ENCODE results near the gene FBN1. TPM values are rescaled to one million over a fixed set of nuclear protein-coding genes. Genes with fewer than 3 reads are reported as not detected.
A peak's percentile ranks its signal among the peaks of the same experiment; 100 is the strongest.

The FBN1 gene
- total and polyA plus RNA-seq, 4 donors: 33.3 to 249 (median 120) TPM

- Histone ChIP-seq H3K4me1 (ENCODE audit: control insufficient read depth, insufficient read depth, low read length) (no peaks in the 10 kb centered on the region), H3K4me3 (ENCODE audit: low read depth, low read length) (no peak overlapping the region)
These were observed 31.5 kb downstream of the FBN1 start for GRCh38 chr15:48614051-48614450.

DNA sequence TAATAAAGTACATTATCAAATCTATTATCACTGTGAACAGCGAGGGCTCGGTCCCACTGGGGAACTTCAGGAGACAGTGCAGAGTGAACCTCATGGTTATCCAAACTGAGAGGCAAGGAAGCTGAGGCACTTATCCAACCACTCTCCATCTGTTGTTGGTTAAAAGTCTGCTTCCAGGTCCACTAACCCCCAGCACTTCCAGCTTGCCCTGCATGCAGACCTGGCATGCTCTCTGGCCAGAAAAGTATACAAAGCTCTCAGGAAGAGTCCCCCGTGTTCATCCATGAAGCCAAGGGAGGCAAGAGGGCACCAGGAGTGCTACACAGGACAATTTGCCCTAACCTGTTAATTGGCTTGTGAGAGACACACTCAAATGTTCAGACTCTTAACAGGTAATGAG, 36.0 kb downstream of the FBN1 start:
- Histone ChIP-seq H3K4me3 (ENCODE audit: low read depth, low read length) (no peak overlapping the region), H3K4me1 (ENCODE audit: control insufficient read depth, insufficient read depth, low read length) (no peaks in the 10 kb centered on the region), H3K36me3 (ENCODE audit: control insufficient read depth, insufficient read depth, low read length) (no peaks in the 10 kb centered on the region), H3K9me3 (ENCODE audit: control insufficient read depth, insufficient read depth, low read length) (no peaks in the 10 kb centered on the region), H3K27me3 (ENCODE audit: control insufficient read depth, insufficient read depth, low read length) (no peaks in the 10 kb centered on the region), H3K27ac (ENCODE audit: low read depth, low read length) (no peak overlapping the region)
- peak in 1 of 6 donors; percentile 13 for DNase-seq (ENCODE audit: low read depth in 4 of 6, low spot score in 6 of 6)
- 81% methylated on average over 3 of the region's 3 CpGs for WGBS (ENCODE audit: insufficient coverage)

More at GRCh38 chr15:48614051-48614450, 31.5 kb downstream of the FBN1 start:
- Histone ChIP-seq H3K27ac (ENCODE audit: low read depth, low read length) (no peak overlapping the region), H3K36me3 (ENCODE audit: control insufficient read depth, insufficient read depth, low read length) (no peaks in the 10 kb centered on the region), H3K9me3 (ENCODE audit: control insufficient read depth, insufficient read depth, low read length) (no peaks in the 10 kb centered on the region), H3K27me3 (ENCODE audit: control insufficient read depth, insufficient read depth, low read length) (no peaks in the 10 kb centered on the region)
- no peak for DNase-seq (ENCODE audit: low read depth in 4 of 6, low spot score in 6 of 6)
- WGBS (ENCODE audit: insufficient coverage): 80% methylated on average over 1 of the region's 3 CpGs

GRCh38 chr15:48607846-48608245, 37.7 kb downstream of the FBN1 start:
- no peak overlapping the region for H3K27ac ChIP-seq (ENCODE audit: low read depth, low read length)
- no peaks in the 10 kb centered on the region for H3K27me3 ChIP-seq (ENCODE audit: control insufficient read depth, insufficient read depth, low read length)
- H3K9me3 ChIP-seq (ENCODE audit: control insufficient read depth, insufficient read depth, low read length): no peaks in the 10 kb centered on the region
- 100% methylated on average over 3 of the region's 3 CpGs for WGBS (ENCODE audit: insufficient coverage)
- DNase-seq (ENCODE audit: low read depth in 4 of 6, low spot score in 6 of 6): no peak
- no peaks in the 10 kb centered on the region for H3K4me1 ChIP-seq (ENCODE audit: control insufficient read depth, insufficient read depth, low read length)
- no peak overlapping the region for H3K4me3 ChIP-seq (ENCODE audit: low read depth, low read length)
- no peaks in the 10 kb centered on the region for H3K36me3 ChIP-seq (ENCODE audit: control insufficient read depth, insufficient read depth, low read length)

GRCh38 chr15:48604567-48604966, 40.9 kb downstream of the FBN1 start:
- no peak for DNase-seq (ENCODE audit: low read depth in 4 of 6, low spot score in 6 of 6)
- H3K4me3 ChIP-seq (ENCODE audit: low read depth, low read length): no peak overlapping the region
- no peaks in the 10 kb centered on the region for H3K9me3 ChIP-seq (ENCODE audit: control insufficient read depth, insufficient read depth, low read length)
- H3K27ac ChIP-seq (ENCODE audit: low read depth, low read length): no peak overlapping the region
- H3K36me3 ChIP-seq (ENCODE audit: control insufficient read depth, insufficient read depth, low read length): no peaks in the 10 kb centered on the region
- H3K4me1 ChIP-seq (ENCODE audit: control insufficient read depth, insufficient read depth, low read length): no peaks in the 10 kb centered on the region
- no peaks in the 10 kb centered on the region for H3K27me3 ChIP-seq (ENCODE audit: control insufficient read depth, insufficient read depth, low read length)

GRCh38 chr15:48603922-48604321, 41.6 kb downstream of the FBN1 start:
- peak overlapping the region; percentile 65 for H3K27ac ChIP-seq (ENCODE audit: low read depth, low read length)

GRCh38 chr15:48603123-48603500, 42.4 kb downstream of the FBN1 start:
- 79% methylated on average over 4 of the region's 6 CpGs for WGBS (ENCODE audit: insufficient coverage)
- Histone ChIP-seq H3K27ac (ENCODE audit: low read depth, low read length) (peak overlapping the region; percentile 65), H3K27me3 (ENCODE audit: control insufficient read depth, insufficient read depth, low read length) (no peaks in the 10 kb centered on the region), H3K4me1 (ENCODE audit: control insufficient read depth, insufficient read depth, low read length) (no peaks in the 10 kb centered on the region), H3K4me3 (ENCODE audit: low read depth, low read length) (no peak overlapping the region), H3K36me3 (ENCODE audit: control insufficient read depth, insufficient read depth, low read length) (peaks cover 4% of the 10 kb centered on the region), H3K9me3 (ENCODE audit: control insufficient read depth, insufficient read depth, low read length) (no peaks in the 10 kb centered on the region)
- DNase-seq (ENCODE audit: low read depth in 4 of 6, low spot score in 6 of 6): peak in 1 of 6 donors; percentile 49

More at GRCh38 chr15:48603922-48604321, 41.6 kb downstream of the FBN1 start:
- DNase-seq (ENCODE audit: low read depth in 4 of 6, low spot score in 6 of 6): no peak
- Histone ChIP-seq H3K27me3 (ENCODE audit: control insufficient read depth, insufficient read depth, low read length) (no peaks in the 10 kb centered on the region), H3K9me3 (ENCODE audit: control insufficient read depth, insufficient read depth, low read length) (no peaks in the 10 kb centered on the region), H3K4me3 (ENCODE audit: low read depth, low read length) (no peak overlapping the region), H3K36me3 (ENCODE audit: control insufficient read depth, insufficient read depth, low read length) (no peaks in the 10 kb centered on the region), H3K4me1 (ENCODE audit: control insufficient read depth, insufficient read depth, low read length) (no peaks in the 10 kb centered on the region)
- 82% methylated on average over 2 of the region's 3 CpGs for WGBS (ENCODE audit: insufficient coverage)

DNA sequence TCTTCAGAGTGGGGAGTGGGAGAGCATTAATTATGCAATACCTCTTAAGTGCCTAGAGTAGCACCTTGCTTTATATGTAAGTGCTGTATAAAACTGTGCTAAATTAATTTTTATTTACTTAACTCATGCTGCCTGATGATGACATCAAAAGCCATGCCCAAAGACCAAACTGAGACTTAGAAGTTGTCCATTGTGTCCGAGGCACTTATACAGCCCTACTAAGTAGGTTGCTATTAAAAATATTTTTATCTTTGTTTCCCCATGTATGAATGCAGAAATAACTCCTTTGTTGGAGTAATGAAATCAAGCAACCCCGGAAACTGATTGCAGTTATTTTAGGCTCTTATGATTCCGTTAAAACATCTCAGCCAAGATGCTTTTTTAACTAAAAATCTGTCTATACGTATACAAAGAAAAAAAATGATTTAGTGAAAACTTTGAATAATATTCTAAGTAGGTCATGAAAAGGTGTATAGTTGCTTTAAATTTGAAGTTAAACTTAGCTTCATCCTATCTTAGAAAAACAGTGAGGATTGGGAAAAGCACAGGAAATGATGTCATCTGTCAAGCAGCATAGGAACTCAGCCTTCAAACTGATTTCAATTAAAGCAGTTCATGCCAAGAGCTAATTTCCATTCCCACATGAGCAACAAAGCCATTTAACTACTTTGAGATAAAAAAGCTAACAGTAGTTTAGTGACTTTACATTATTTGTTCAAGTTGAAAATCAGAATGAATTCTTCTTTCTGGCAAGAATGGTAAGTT, 43.0 kb downstream of the FBN1 start:
- WGBS (ENCODE audit: insufficient coverage): no CpG with 5 or more reads among the region's 4 CpGs
- peak in 3 of 6 donors; percentile 17 to 82 (median 49) for DNase-seq (ENCODE audit: low read depth in 4 of 6, low spot score in 6 of 6)
- Histone ChIP-seq H3K27me3 (ENCODE audit: control insufficient read depth, insufficient read depth, low read length) (no peaks in the 10 kb centered on the region), H3K4me3 (ENCODE audit: low read depth, low read length) (no peak overlapping the region), H3K36me3 (ENCODE audit: control insufficient read depth, insufficient read depth, low read length) (peaks cover 4% of the 10 kb centered on the region), H3K4me1 (ENCODE audit: control insufficient read depth, insufficient read depth, low read length) (no peaks in the 10 kb centered on the region), H3K9me3 (ENCODE audit: control insufficient read depth, insufficient read depth, low read length) (no peaks in the 10 kb centered on the region), H3K27ac (ENCODE audit: low read depth, low read length) (peak overlapping the region; percentile 65)

DNA sequence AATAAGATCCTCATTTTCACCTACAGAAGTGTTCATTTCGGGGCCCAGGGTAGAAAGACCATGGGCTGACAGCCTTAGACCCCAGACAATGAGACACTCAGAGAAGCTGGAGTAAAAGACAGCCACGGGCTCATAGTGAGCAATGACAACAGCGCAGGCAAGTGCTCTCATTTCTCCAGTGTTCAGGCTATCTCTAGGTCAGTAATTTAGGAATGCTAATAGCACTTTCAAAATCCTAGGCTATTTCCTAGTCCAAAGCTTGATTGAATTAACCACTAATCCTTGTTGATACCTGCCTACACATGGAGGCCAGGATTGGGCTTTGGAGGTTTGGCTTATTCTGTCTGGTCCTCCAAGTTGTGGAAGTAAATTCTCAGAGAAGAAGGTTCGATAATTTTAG, 44.4 kb downstream of the FBN1 start:
- Histone ChIP-seq H3K4me1 (ENCODE audit: control insufficient read depth, insufficient read depth, low read length) (no peaks in the 10 kb centered on the region), H3K27ac (ENCODE audit: low read depth, low read length) (no peak overlapping the region)

DNA sequence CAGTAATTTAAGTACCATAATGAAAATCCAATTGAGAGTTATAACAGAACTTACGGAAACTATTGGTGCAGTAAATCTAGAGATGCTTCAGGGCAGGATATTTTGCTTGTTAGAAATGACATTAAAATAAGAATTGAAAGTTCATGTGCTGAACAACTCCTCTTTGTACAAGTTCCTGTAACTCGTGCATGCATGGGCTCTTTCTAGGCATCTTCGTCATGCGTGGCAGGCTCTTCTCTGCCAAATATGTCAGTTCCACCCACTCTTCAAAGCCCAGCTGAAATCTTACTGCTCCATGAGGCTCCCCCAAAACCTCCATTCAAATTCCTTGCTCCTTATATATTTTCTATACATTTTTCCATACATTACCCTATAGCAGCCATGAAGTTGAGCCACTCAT, 48.7 kb downstream of the FBN1 start:
- no peak overlapping the region for H3K4me3 ChIP-seq (ENCODE audit: low read depth, low read length)
- peaks cover 4% of the 10 kb centered on the region for H3K36me3 ChIP-seq (ENCODE audit: control insufficient read depth, insufficient read depth, low read length)
- 90% methylated on average over 3 of the region's 4 CpGs for WGBS (ENCODE audit: insufficient coverage)
- no peak for DNase-seq (ENCODE audit: low read depth in 4 of 6, low spot score in 6 of 6)
- no peaks in the 10 kb centered on the region for H3K4me1 ChIP-seq (ENCODE audit: control insufficient read depth, insufficient read depth, low read length)
- H3K9me3 ChIP-seq (ENCODE audit: control insufficient read depth, insufficient read depth, low read length): no peaks in the 10 kb centered on the region
- H3K27ac ChIP-seq (ENCODE audit: low read depth, low read length): no peak overlapping the region
- H3K27me3 ChIP-seq (ENCODE audit: control insufficient read depth, insufficient read depth, low read length): no peaks in the 10 kb centered on the region

More for the DNA sequence above, 44.4 kb downstream of the FBN1 start:
- WGBS (ENCODE audit: insufficient coverage): 62% methylated on average over 2 of the region's 4 CpGs
- H3K9me3 ChIP-seq (ENCODE audit: control insufficient read depth, insufficient read depth, low read length): no peaks in the 10 kb centered on the region
- no peaks in the 10 kb centered on the region for H3K27me3 ChIP-seq (ENCODE audit: control insufficient read depth, insufficient read depth, low read length)
- H3K36me3 ChIP-seq (ENCODE audit: control insufficient read depth, insufficient read depth, low read length): peaks cover 4% of the 10 kb centered on the region
- no peak overlapping the region for H3K4me3 ChIP-seq (ENCODE audit: low read depth, low read length)
- DNase-seq (ENCODE audit: low read depth in 4 of 6, low spot score in 6 of 6): no peak

- Histone ChIP-seq H3K4me1 (ENCODE audit: control insufficient read depth, insufficient read depth, low read length) (no peaks in the 10 kb centered on the region), H3K9me3 (ENCODE audit: control insufficient read depth, insufficient read depth, low read length) (no peaks in the 10 kb centered on the region), H3K27me3 (ENCODE audit: control insufficient read depth, insufficient read depth, low read length) (no peaks in the 10 kb centered on the region), H3K27ac (ENCODE audit: low read depth, low read length) (no peak overlapping the region), H3K36me3 (ENCODE audit: control insufficient read depth, insufficient read depth, low read length) (peaks cover 4% of the 10 kb centered on the region), H3K4me3 (ENCODE audit: low read depth, low read length) (no peak overlapping the region)
- DNase-seq (ENCODE audit: low read depth in 4 of 6, low spot score in 6 of 6): peak in 1 of 6 donors; percentile 39
- 78% methylated on average over 2 of the region's 4 CpGs for WGBS (ENCODE audit: insufficient coverage)
These were observed 49.1 kb downstream of the FBN1 start for GRCh38 chr15:48596415-48596814.

All from spinal cord (tissue), 10 donors.